B cell (primary cell): ENCODE results near the gene STRIP1. TPM values are rescaled to one million over a fixed set of nuclear protein-coding genes. Genes with fewer than 3 reads are reported as not detected.
"Not testable (repeated sequence)": the region's sequence is repeated elsewhere in the genome, so short reads cannot be mapped to it uniquely, and the experiment has no call there.

Experiments
- ATAC-seq: fragments of 200-7000 bp; cut with Tn5 transposase; one replicate; pipeline ENCODE4 v1.10.0; 2021; ENCODE audit warnings: low read depth, mild to moderate bottlenecking, moderate number of reproducible peaks, moderate library complexity
- CTCF ChIA-PET: fragments of 350-600 bp; sonication (Branson Sonifier 250); formaldehyde crosslinking; loops from one replicate; lab custom pipeline; 2021; ENCODE audit warnings: antibody characterized with exemption, inconsistent platforms; lab: Charles Lee
- POLR2A ChIA-PET: fragments of 350-600 bp; sonication (Branson Sonifier 250); formaldehyde crosslinking; loops from one replicate; lab custom pipeline; 2021; ENCODE audit warnings: antibody characterized with exemption; lab: Charles Lee
- DNase-seq: peaks from one replicate; pipeline ENCODE4 v3.0.0; 2013
- H2AFZ ChIP-seq: 2 replicates; pipeline ENCODE4 v1.6.1; 2012; ENCODE audit warnings: mild to moderate bottlenecking, low read depth, low read length; ENCODE audit not compliant: insufficient read depth, poor library complexity, severe bottlenecking
- H3K27ac ChIP-seq, 2 donors: 1 replicate in 1 of 2; 2 replicates in 1 of 2; pipeline ENCODE4 v1.5.1; 2012 to 2013; ENCODE audit warnings: low read length in 2 of 2, mild to moderate bottlenecking in 2 of 2, moderate library complexity in 1 of 2
- H3K27me3 ChIP-seq, 4 experiments: fragments of 200-600 bp in 1 of 4; sonication (generic) in 1 of 4; replicated peaks in 1 of 4; 1 replicate in 2 of 4; 2 replicates in 2 of 4; pipeline versions ENCODE4 v1.6.1 to v1.7.0; 2013 to 2016; ENCODE audit warnings: low read length in 3 of 4, mild to moderate bottlenecking in 2 of 4, mixed read lengths in 1 of 4, moderate library complexity in 1 of 4; ENCODE audit not compliant: insufficient read depth in 4 of 4, control insufficient read depth in 3 of 4; ENCODE audit errors: control extremely low read depth in 1 of 4
- H3K36me3 ChIP-seq, 2 experiments: replicated peaks in 1 of 2; 1 replicate in 1 of 2; 2 replicates in 1 of 2; pipeline versions ENCODE4 v1.6.1 to v1.7.1; 2013; ENCODE audit warnings: low read length in 1 of 2; ENCODE audit not compliant: insufficient read depth in 2 of 2, control insufficient read depth in 1 of 2; ENCODE audit errors: control extremely low read depth in 1 of 2, extremely low read depth in 1 of 2
- H3K4me1 ChIP-seq, 2 donors: fragments of 200-600 bp in 1 of 2; sonication (generic) in 1 of 2; 1 replicate in 1 of 2; 2 replicates in 1 of 2; pipeline versions ENCODE4 v1.5.1 to v1.6.1; 2013 to 2017; ENCODE audit warnings: low read length in 2 of 2; ENCODE audit not compliant: control insufficient read depth in 2 of 2, insufficient read depth in 2 of 2
- H3K4me2 ChIP-seq: replicated peaks from 2 replicates; pipeline ENCODE3; 2012; ENCODE audit warnings: mild to moderate bottlenecking, low read depth, low read length; ENCODE audit not compliant: poor library complexity, severe bottlenecking
- H3K4me3 ChIP-seq, 5 experiments: fragments of 200-600 bp in 1 of 5; sonication (generic) in 1 of 5; 1 replicate in 3 of 5; 2 replicates in 2 of 5; pipeline versions ENCODE4 v1.5.1 to v1.7.0; 2011 to 2016; ENCODE audit warnings: low read length in 4 of 5, mild to moderate bottlenecking in 4 of 5, low read depth in 2 of 5, control low read depth in 1 of 5, moderate library complexity in 1 of 5; ENCODE audit not compliant: insufficient read depth in 1 of 5; ENCODE audit errors: control extremely low read depth in 1 of 5, extremely low read depth in 1 of 5
- H3K79me2 ChIP-seq: fragments of 200-600 bp; sonication (generic); one replicate; pipeline ENCODE4 v1.6.0; 2016; ENCODE audit warnings: low read length; ENCODE audit not compliant: control insufficient read depth, insufficient read depth
- H3K9ac ChIP-seq: fragments of 200-600 bp; sonication (generic); 2 replicates; pipeline ENCODE4 v1.6.1; 2017; ENCODE audit warnings: mild to moderate bottlenecking, low read length, moderate library complexity
- H3K9me3 ChIP-seq, 3 donors: one replicate each; pipeline versions ENCODE4 v1.6.1 to v1.7.1; 2013; ENCODE audit warnings: low read length in 2 of 3; ENCODE audit not compliant: control insufficient read depth in 2 of 3, insufficient read depth in 1 of 3; ENCODE audit errors: control extremely low read depth in 1 of 3
- H4K20me1 ChIP-seq: 2 replicates; pipeline ENCODE4 v1.6.0; 2012; ENCODE audit warnings: mild to moderate bottlenecking, low read length; ENCODE audit not compliant: insufficient read depth, control insufficient read depth, poor library complexity, severe bottlenecking
- H3K27ac Mint-ChIP-seq: one replicate; pipeline ENCODE4 v1.8.0; 2021; ENCODE audit warnings: mixed read lengths
- H3K27me3 Mint-ChIP-seq: one replicate; pipeline ENCODE4 v1.8.0; 2021; ENCODE audit warnings: mixed read lengths
- H3K4me1 Mint-ChIP-seq: one replicate; pipeline ENCODE4 v1.8.0; 2021; ENCODE audit warnings: mixed read lengths
- H3K4me3 Mint-ChIP-seq: one replicate; pipeline ENCODE4 v1.8.0; 2021; ENCODE audit warnings: mixed read lengths
- H3K9me3 Mint-ChIP-seq: one replicate; pipeline ENCODE4 v1.8.0; 2022; ENCODE audit warnings: mixed read lengths; ENCODE audit not compliant: insufficient read depth
- EZH2 ChIP-seq: IDR thresholded peaks from 2 replicates; pipeline ENCODE4 v1.6.1; 2012; ENCODE audit warnings: borderline replicate concordance, low read depth, mild to moderate bottlenecking, moderate library complexity, low read length; ENCODE audit not compliant: insufficient read depth, poor library complexity, severe bottlenecking
- WGBS: methylation state at CpG from one replicate; pipeline ENCODE4 v1.1.5; 2013; ENCODE audit warnings: missing lambda C conversion rate; ENCODE audit not compliant: insufficient coverage; 5-methylcytosine and 5-hydroxymethylcytosine counted together
- intact Hi-C: fragments of 100-400 bp; cut with micrococcal nuclease; formaldehyde crosslinking; loops from one replicate; pipeline ENCODE4 v1.10.0; 2022
- polyA plus RNA-seq: library from polyadenylated mRNA; depleted of rRNA; stranded (reverse); fragments of >200 nt; gene quantifications from 2 replicates; pipeline ENCODE4 v1.2.3, GENCODE V29; 2012
- total RNA-seq, 2 donors: library from RNA; stranded (reverse); fragments of 120-200 nt in 1 of 2; gene quantifications; 1 replicate in 1 of 2; 2 replicates in 1 of 2; pipeline versions ENCODE4 v1.2.3 to v1.2.4, GENCODE V29; 2013 to 2022
- TF ChIP-seq, protein P1 (sequence below): fragments of 200-600 bp; IDR thresholded peaks from one replicate; pipeline ENCODE4 v1.8.0; 2022; ENCODE audit warnings: antibody characterized with exemption, mild to moderate bottlenecking

Gene STRIP1
- total and polyA plus RNA-seq, 2 donors (not counting 1 experiment from before 2014, with no cell fraction given) = 41.5 to 105 TPM

DNA sequence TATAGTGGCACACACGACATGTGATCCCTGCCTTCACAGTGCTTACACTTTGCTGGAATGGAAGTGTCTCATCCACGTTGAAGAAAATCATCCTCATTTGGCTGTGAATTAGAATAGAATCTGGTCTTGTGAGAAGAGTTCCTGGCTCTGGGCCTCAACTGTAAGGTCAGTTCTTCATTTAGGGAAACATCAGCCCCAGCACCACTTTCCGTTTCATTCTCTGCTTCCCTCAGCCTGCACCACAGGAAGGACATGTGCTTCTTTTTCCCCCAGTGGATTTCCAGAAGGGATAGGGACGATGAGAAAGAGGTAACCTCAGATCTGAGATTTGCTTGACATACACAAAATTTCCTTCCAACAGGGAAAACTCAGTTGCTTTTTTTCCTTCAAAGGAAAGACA, 39.7 kb downstream of the STRIP1 start:
- Mint-ChIP-seq H3K9me3 (no peaks in the 10 kb centered on the region), H3K4me3 (no peak overlapping the region), H3K27me3 (peaks cover 65% of the 10 kb centered on the region), H3K27ac (no peak overlapping the region), H3K4me1 (peaks cover 12% of the 10 kb centered on the region)
- peaks cover 0 to 56% (median 29%) of the 10 kb centered on the region in 4 experiments for H3K27me3 ChIP-seq
- TF ChIP-seq, protein P1, sequence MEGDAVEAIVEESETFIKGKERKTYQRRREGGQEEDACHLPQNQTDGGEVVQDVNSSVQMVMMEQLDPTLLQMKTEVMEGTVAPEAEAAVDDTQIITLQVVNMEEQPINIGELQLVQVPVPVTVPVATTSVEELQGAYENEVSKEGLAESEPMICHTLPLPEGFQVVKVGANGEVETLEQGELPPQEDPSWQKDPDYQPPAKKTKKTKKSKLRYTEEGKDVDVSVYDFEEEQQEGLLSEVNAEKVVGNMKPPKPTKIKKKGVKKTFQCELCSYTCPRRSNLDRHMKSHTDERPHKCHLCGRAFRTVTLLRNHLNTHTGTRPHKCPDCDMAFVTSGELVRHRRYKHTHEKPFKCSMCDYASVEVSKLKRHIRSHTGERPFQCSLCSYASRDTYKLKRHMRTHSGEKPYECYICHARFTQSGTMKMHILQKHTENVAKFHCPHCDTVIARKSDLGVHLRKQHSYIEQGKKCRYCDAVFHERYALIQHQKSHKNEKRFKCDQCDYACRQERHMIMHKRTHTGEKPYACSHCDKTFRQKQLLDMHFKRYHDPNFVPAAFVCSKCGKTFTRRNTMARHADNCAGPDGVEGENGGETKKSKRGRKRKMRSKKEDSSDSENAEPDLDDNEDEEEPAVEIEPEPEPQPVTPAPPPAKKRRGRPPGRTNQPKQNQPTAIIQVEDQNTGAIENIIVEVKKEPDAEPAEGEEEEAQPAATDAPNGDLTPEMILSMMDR = no peak
- no peak for TF ChIP-seq EZH2
- no peak overlapping the region for H3K4me2 ChIP-seq
- 75% methylated on average over 2 of the region's 4 CpGs for WGBS
- H3K4me1 ChIP-seq = peaks cover 15 to 20% of the 10 kb centered on the region in 2 donors
- H2AFZ ChIP-seq = no peak overlapping the region
- peaks cover 0 to 13% (median 0%) of the 10 kb centered on the region in 3 donors for H3K9me3 ChIP-seq
- H3K9ac ChIP-seq = no peak overlapping the region
- DNase-seq (no peak), ATAC-seq (no peak)
- no peak overlapping the region for H3K27ac ChIP-seq
- H3K4me3 ChIP-seq = no peak overlapping the region
- no peaks in the 10 kb centered on the region for H3K79me2 ChIP-seq
- POLR2A ChIA-PET = no interaction called here
- H3K36me3 ChIP-seq = no peaks in the 10 kb centered on the region
- no peaks in the 10 kb centered on the region for H4K20me1 ChIP-seq
- CTCF ChIA-PET = interaction anchor here (0.5 to 1.9 kb wide), 4 partner anchors 8 to 483 kb away, joined by 3 to 9 read pairs (median 4); no protein-coding TSS in a partner anchor
- intact Hi-C loops = no loop called here

DNA sequence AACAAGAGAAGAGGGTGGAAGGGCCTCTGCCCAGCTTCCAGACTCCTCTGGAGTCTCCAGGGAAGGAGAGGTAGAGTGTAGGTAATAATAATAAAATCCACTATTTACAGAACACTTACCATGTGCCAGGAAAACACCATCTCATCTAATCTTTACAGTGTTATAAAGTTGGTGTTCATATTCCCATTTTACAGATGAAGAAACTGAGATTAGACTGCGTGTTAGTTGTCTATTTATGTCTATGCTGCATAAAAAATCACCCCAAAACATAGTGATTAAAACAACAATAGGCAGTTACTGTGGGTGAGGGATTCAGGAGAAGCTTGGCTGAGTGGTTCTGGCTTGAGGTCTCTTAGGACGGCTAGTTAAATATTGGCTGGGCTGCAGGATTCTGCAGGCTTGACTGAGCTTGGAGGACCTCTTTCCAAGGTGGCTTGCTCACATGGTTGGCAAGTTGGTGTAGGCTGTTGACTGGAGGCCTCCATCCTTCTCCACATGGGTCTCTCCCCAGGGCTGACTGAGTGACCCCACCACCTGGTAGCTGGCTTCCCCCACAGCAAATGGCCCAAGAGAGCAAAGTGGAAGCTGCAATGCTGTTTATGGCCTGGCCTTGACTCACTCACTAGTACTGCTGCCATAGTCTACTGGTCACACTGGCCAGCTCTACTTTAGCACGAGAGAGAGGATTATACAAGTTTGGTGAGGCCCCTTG, 42.5 kb downstream of the STRIP1 start:
- 100% methylated on average over 1 of the region's 3 CpGs for WGBS
- Histone ChIP-seq H3K4me2 (no peak overlapping the region), H3K36me3 (no peaks in the 10 kb centered on the region), H3K4me1 (no peaks in the 10 kb centered on the region), H3K9me3 (no peaks in the 10 kb centered on the region), H3K27me3 (peaks cover 0 to 37% (median 10%) of the 10 kb centered on the region in 4 experiments), H4K20me1 (no peaks in the 10 kb centered on the region), H3K4me3 (no peak overlapping the region), H2AFZ (no peak overlapping the region), H3K79me2 (no peaks in the 10 kb centered on the region), H3K27ac (no peak overlapping the region), H3K9ac (no peak overlapping the region)
- Mint-ChIP-seq H3K27ac (no peak overlapping the region), H3K4me1 (no peaks in the 10 kb centered on the region), H3K9me3 (no peaks in the 10 kb centered on the region), H3K27me3 (peaks cover 65% of the 10 kb centered on the region), H3K4me3 (no peak overlapping the region)
- CTCF ChIA-PET = interaction anchor here (1.1 to 4.1 kb wide), 3 partner anchors 11 to 23 kb away, joined by 3 to 19 read pairs (median 7); no protein-coding TSS in a partner anchor
- POLR2A ChIA-PET = no interaction called here
- intact Hi-C loops = no loop called here
- DNase-seq = no peak
- ATAC-seq = no peak
- TF ChIP-seq EZH2 = no peak
- TF ChIP-seq, protein P1 = no peak

DNA sequence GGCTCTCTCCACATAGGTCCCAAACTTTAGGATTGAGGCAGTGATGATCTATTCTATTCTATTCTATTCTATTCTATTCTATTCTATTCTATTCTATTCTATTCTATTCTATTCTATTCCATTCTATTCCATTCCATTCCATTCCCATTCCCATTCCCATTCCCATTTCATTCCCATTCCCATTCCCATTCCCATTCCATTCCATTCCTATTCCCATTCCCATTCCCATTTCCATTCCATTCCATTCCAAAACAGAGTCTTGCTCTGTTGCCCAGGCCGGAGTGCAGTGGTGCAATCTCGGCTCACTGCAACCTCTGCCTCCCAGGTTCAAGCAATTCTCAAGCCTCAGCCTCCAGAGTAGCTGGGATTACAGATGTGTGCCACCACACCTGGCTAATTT, 45.6 kb downstream of the STRIP1 start:
- H3K36me3 ChIP-seq, H3K4me2 ChIP-seq, intact Hi-C loops, POLR2A ChIA-PET, H3K9ac ChIP-seq, ATAC-seq, H2AFZ ChIP-seq, H3K9me3 Mint-ChIP-seq, H4K20me1 ChIP-seq, H3K9me3 ChIP-seq, H3K4me3 Mint-ChIP-seq, H3K27ac ChIP-seq, H3K79me2 ChIP-seq, DNase-seq, H3K27ac Mint-ChIP-seq, H3K4me3 ChIP-seq: not testable (repeated sequence)
- 100% methylated on average over 1 of the region's 2 CpGs for WGBS
- Mint-ChIP-seq H3K4me1 (peaks cover 11% of the 10 kb centered on the region), H3K27me3 (peaks cover 65% of the 10 kb centered on the region)
- Histone ChIP-seq H3K27me3 (peaks cover 0 to 49% (median 19%) of the 10 kb centered on the region in 4 experiments), H3K4me1 (peaks cover 9 to 17% of the 10 kb centered on the region in 2 donors)
- CTCF ChIA-PET = interaction anchor here (3.1 kb wide), 1 partner anchor 25 kb away, joined by 14 read pairs; no protein-coding TSS in a partner anchor
